GM12878 (cell line): ENCODE results near the gene AP3S2. TPM values are rescaled to one million over a fixed set of nuclear protein-coding genes. Genes with fewer than 3 reads are reported as not detected.

ENCODE experiments used
- ATAC-seq: fragments of 200-7000 bp; cut with Tn5 transposase; 3 replicates; pipeline ENCODE4 v1.9.1; 2020; ENCODE audit warnings: mild to moderate bottlenecking, moderate library complexity
- BruUV-seq: library from RNA; stranded (reverse); fragments of 400-500 nt; replicated peaks from 2 replicates; lab custom pipeline; 2021; lab: Mats Ljungman, UMichigan
- CTCF ChIA-PET: fragments of 300-600 bp; sonication (Branson Sonifier 250); formaldehyde crosslinking; extraction: SDS; loops from one replicate; lab custom pipeline; 2021; ENCODE audit warnings: inconsistent platforms; lab: Yijun Ruan, JAX
- POLR2A ChIA-PET: fragments of 350-600 bp; formaldehyde crosslinking; extraction: SDS; loops from one replicate; lab custom pipeline; 2021; ENCODE audit warnings: inconsistent platforms; lab: Charles Lee
- RAD21 ChIA-PET: fragments of 300-600 bp; sonication (Branson Sonifier 250); formaldehyde crosslinking; loops from one replicate; lab custom pipeline; 2023; ENCODE audit warnings: antibody characterized with exemption; ENCODE audit not compliant: unreplicated experiment; lab: Charles Lee
- SMC1A ChIA-PET: fragments of 300-600 bp; sonication (Branson Sonifier 250); formaldehyde crosslinking; loops from one replicate; lab custom pipeline; 2023; ENCODE audit not compliant: unreplicated experiment, uncharacterized antibody; lab: Charles Lee
- DNase-seq: peaks from one replicate; pipeline ENCODE4 v3.0.0-alpha.2; 2011; ENCODE audit warnings: low read depth, low spot score
- FAIRE-seq: peaks from 3 replicates; lab custom pipeline; 2011; peaks lifted over from hg19 to GRCh38; lab: Jason Lieb, UNC
- H2AFZ ChIP-seq: 2 replicates; pipeline ENCODE4 v1.6.0; 2011; ENCODE audit warnings: low read depth, low read length, control low read depth; ENCODE audit not compliant: control insufficient read depth
- H3K27ac ChIP-seq: 2 replicates; pipeline ENCODE4 v1.5.1; 2011; ENCODE audit warnings: control low read depth; ENCODE audit not compliant: control insufficient read depth, insufficient read depth
- H3K27me3 ChIP-seq, 2 experiments: replicated peaks in 1 of 2; 2 replicates each; pipeline versions ENCODE4 v1.6.0 to v1.6.1; 2011; ENCODE audit warnings: low read length in 1 of 2; ENCODE audit not compliant: control insufficient read depth in 2 of 2, insufficient read depth in 2 of 2
- H3K36me3 ChIP-seq, 2 experiments: 2 replicates each; pipeline ENCODE4 v1.5.1; 2011; ENCODE audit warnings: low read length in 1 of 2; ENCODE audit not compliant: control insufficient read depth in 2 of 2, insufficient read depth in 2 of 2
- H3K4me1 ChIP-seq: 2 replicates; pipeline ENCODE4 v1.6.1; 2011; ENCODE audit warnings: mild to moderate bottlenecking, low read length, moderate library complexity, mixed read lengths; ENCODE audit not compliant: control insufficient read depth, insufficient read depth
- H3K4me2 ChIP-seq: 2 replicates; pipeline ENCODE4 v1.6.0; 2011; ENCODE audit warnings: control low read depth; ENCODE audit not compliant: control insufficient read depth, insufficient read depth
- H3K4me3 ChIP-seq: fragments of 200-600 bp; sonication (generic); 2 replicates; pipeline ENCODE4 v1.5.1; 2016
- H3K79me2 ChIP-seq: 2 replicates; pipeline ENCODE4 v1.6.0; 2011; ENCODE audit warnings: low read length; ENCODE audit not compliant: control insufficient read depth, insufficient read depth
- H3K9ac ChIP-seq: 2 replicates; pipeline ENCODE4 v1.8.0; 2011; ENCODE audit warnings: low read length, control low read depth, mixed read lengths; ENCODE audit not compliant: control insufficient read depth, insufficient read depth
- H3K9me3 ChIP-seq: replicated peaks from 3 replicates; pipeline ENCODE4 v1.5.1; 2011; ENCODE audit warnings: mild to moderate bottlenecking, low read length; ENCODE audit not compliant: control insufficient read depth, insufficient read depth
- H4K20me1 ChIP-seq: 2 replicates; pipeline ENCODE4 v1.6.0; 2011; ENCODE audit not compliant: control insufficient read depth, insufficient read depth
- BCL11A ChIP-seq: IDR thresholded peaks from 2 replicates; pipeline ENCODE4 v1.6.1; 2011; ENCODE audit warnings: low read depth, low read length
- CBX5 ChIP-seq: sonication (generic); IDR thresholded peaks from 2 replicates; pipeline ENCODE4 v1.6.1; 2016; ENCODE audit warnings: low read depth, moderate library complexity, mild to moderate bottlenecking, inconsistent platforms
- POLR2A ChIP-seq: IDR thresholded peaks from 2 replicates; pipeline ENCODE4 v1.6.1; 2011; ENCODE audit warnings: low read depth, mild to moderate bottlenecking, low read length
- POU2F2 ChIP-seq: IDR thresholded peaks from 3 replicates; pipeline ENCODE4 v1.6.1; 2011; ENCODE audit warnings: low read depth, mild to moderate bottlenecking, low read length, borderline replicate concordance
- RELA ChIP-seq: fragments of 450-650 bp; IDR thresholded peaks from 2 replicates; pipeline ENCODE4 v1.8.0; 2014; ENCODE audit warnings: borderline replicate concordance; ENCODE audit not compliant: partially characterized antibody
- TCF3 ChIP-seq: IDR thresholded peaks from 2 replicates; pipeline ENCODE4 v1.6.1; 2012; ENCODE audit warnings: low read depth, mild to moderate bottlenecking, low read length, borderline replicate concordance; ENCODE audit not compliant: insufficient read depth
- WGBS: methylation state at CpG from one replicate; pipeline ENCODE4 v1.1.6; 2016; ENCODE audit warnings: low lambda C conversion rate; ENCODE audit not compliant: insufficient replicate concordance, insufficient coverage; ENCODE audit errors: missing lambda C conversion rate; 5-methylcytosine and 5-hydroxymethylcytosine counted together
- in situ Hi-C: fragments of 300-500 bp; cut with MboI; formaldehyde crosslinking; loops from 9 replicates; pipeline ENCODE4 v1.14.3; 2018; ENCODE audit warnings: mixed read lengths
- intact Hi-C: fragments of 100-400 bp; cut with micrococcal nuclease; formaldehyde crosslinking; loops from one replicate; pipeline ENCODE4 v1.14.2; 2022; ENCODE audit not compliant: unreplicated experiment
- polyA plus RNA-seq, 11 experiments: library from polyadenylated mRNA; depleted of rRNA in 4 of 11; unstranded in 6 of 11; stranded (reverse) in 5 of 11; fragments of >200 nt; fragmentation: Nextera tagmentation in 4 of 11; fragmentation: Illumina TruSeq in 1 of 11; extraction: Ambion mirVana in 4 of 11; extraction: Trizol in 1 of 11; gene quantifications; 1 replicate in 1 of 11; 2 replicates in 10 of 11; pipeline versions ENCODE4 v1.2.1 to v1.2.3, GENCODE V29; 2011 to 2016; ENCODE audit warnings: inconsistent platforms in 2 of 11, missing spikeins in 2 of 11, low read depth in 1 of 11
- total RNA-seq, 4 experiments: library from RNA; depleted of rRNA in 3 of 4; stranded (reverse); fragments of >200 nt in 3 of 4; fragmentation: Illumina TruSeq in 1 of 4; extraction: Trizol in 1 of 4; gene quantifications; 2 replicates each; pipeline versions ENCODE4 v1.2.1 to v1.2.3, GENCODE V29; 2013 to 2021
- TF ChIP-seq, protein P1 (sequence below): fragments of 450-650 bp; IDR thresholded peaks from 2 replicates; pipeline ENCODE4 v1.6.1; 2017; ENCODE audit warnings: mild to moderate bottlenecking, moderate library complexity

Gene AP3S2
- total and polyA plus RNA-seq, 10 of the 15 experiments (the other 5 are each of a cell fraction or from before 2014, with no cell fraction given) = 10.0 to 43.6 (median 26.0) TPM

DNA sequence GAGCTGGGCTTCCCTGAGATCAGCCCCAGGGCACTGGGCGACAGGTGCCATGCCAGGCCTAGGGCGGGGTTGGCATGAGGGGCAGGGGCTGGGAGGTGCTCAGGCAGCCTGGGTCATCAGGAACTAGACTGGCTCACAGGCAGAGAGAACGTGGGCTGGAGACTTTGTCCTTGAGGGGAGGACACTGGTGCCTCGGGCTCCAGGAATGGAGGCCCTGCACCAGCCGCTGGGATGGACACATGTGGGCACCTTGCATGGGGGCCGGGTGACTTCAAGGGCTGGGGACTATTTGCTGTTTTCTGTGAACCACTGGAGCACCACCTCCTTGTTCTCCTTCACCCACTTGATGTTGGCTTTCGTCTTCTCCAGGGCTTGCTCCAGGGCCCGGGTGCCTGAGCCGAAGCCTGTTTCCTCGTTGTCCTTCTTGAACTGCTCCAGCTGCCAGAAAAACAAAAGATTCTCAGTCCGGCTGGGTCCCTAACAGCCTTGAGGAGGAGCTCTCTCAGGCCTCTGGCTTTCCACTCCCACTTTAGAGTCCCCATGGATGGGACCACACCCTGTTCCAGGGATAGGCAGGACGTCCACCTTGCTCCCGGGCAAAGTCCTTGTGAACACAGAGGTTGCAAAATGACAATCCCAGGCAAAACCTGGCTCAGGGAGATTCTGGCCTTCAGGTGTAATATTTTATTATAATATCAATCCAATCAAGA lies 108.6 kb downstream of the AP3S2 start:
- Histone ChIP-seq H3K27me3 (no peaks in the 10 kb centered on the region), H3K36me3 (no peaks in the 10 kb centered on the region), H3K4me3 (no peak overlapping the region), H3K4me1 (peaks cover 22% of the 10 kb centered on the region), H3K4me2 (no peak overlapping the region), H3K9ac (no peak overlapping the region), H3K9me3 (peaks cover 2% of the 10 kb centered on the region; the same call in 2 of the 3 replicates), H3K27ac (no peak overlapping the region), H2AFZ (no peak overlapping the region), H3K79me2 (no peaks in the 10 kb centered on the region), H4K20me1 (no peaks in the 10 kb centered on the region)
- intact Hi-C loops = no loop called here
- FAIRE-seq (no peak), ATAC-seq (no peak), DNase-seq (no peak)
- no TSS peak for BruUV-seq
- ChIA-PET CTCF (interaction anchor here (3.5 kb wide), 1 partner anchor 90 kb away, joined by 27 read pairs; no protein-coding TSS in a partner anchor), POLR2A (no interaction called here), SMC1A (no interaction called here), RAD21 (interaction anchor here (1.7 kb wide), 1 partner anchor 89 kb away, joined by 7 read pairs; no protein-coding TSS in a partner anchor)
- WGBS = 74% methylated on average over 13 of the region's 13 CpGs
- TF ChIP-seq BCL11A (no peak), POU2F2 (no peak), RELA (no peak), CBX5 (no peak), TCF3 (no peak), POLR2A (no peak)
- TF ChIP-seq, protein P1, sequence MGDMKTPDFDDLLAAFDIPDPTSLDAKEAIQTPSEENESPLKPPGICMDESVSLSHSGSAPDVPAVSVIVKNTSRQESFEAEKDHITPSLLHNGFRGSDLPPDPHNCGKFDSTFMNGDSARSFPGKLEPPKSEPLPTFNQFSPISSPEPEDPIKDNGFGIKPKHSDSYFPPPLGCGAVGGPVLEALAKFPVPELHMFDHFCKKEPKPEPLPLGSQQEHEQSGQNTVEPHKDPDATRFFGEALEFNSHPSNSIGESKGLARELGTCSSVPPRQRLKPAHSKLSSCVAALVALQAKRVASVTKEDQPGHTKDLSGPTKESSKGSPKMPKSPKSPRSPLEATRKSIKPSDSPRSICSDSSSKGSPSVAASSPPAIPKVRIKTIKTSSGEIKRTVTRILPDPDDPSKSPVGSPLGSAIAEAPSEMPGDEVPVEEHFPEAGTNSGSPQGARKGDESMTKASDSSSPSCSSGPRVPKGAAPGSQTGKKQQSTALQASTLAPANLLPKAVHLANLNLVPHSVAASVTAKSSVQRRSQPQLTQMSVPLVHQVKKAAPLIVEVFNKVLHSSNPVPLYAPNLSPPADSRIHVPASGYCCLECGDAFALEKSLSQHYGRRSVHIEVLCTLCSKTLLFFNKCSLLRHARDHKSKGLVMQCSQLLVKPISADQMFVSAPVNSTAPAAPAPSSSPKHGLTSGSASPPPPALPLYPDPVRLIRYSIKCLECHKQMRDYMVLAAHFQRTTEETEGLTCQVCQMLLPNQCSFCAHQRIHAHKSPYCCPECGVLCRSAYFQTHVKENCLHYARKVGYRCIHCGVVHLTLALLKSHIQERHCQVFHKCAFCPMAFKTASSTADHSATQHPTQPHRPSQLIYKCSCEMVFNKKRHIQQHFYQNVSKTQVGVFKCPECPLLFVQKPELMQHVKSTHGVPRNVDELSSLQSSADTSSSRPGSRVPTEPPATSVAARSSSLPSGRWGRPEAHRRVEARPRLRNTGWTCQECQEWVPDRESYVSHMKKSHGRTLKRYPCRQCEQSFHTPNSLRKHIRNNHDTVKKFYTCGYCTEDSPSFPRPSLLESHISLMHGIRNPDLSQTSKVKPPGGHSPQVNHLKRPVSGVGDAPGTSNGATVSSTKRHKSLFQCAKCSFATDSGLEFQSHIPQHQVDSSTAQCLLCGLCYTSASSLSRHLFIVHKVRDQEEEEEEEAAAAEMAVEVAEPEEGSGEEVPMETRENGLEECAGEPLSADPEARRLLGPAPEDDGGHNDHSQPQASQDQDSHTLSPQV = no peak
- in situ Hi-C loops = no loop called here
